Panc1 (cell line): ENCODE measurements around the gene SAT1. TPM values are rescaled to one million over a fixed set of nuclear protein-coding genes. Genes with fewer than 3 reads are reported as not detected.
A peak's percentile ranks its signal among the peaks of the same experiment; 100 is the strongest.

Experiments
- ATAC-seq: fragments of 200-7000 bp; cut with Tn5 transposase; 2 replicates; pipeline ENCODE4 v1.9.1; 2020; ENCODE audit warnings: mild to moderate bottlenecking, moderate library complexity
- BruUV-seq: library from RNA; stranded (reverse); fragments of 400-500 nt; replicated peaks from 2 replicates; lab custom pipeline; 2021; lab: Mats Ljungman, UMichigan
- CTCF ChIA-PET: fragments of 300-600 bp; sonication (Branson Sonifier 250); formaldehyde crosslinking; loops from one replicate; lab custom pipeline; 2022; ENCODE audit warnings: antibody characterized with exemption; lab: Charles Lee
- POLR2A ChIA-PET: fragments of 300-600 bp; sonication (Branson Sonifier 250); formaldehyde crosslinking; loops from one replicate; lab custom pipeline; 2022; ENCODE audit warnings: antibody characterized with exemption; lab: Charles Lee
- DNase-seq: peaks from one replicate; pipeline ENCODE4 v3.0.0-alpha.2; 2010; ENCODE audit warnings: low read depth, low spot score
- H3K27ac ChIP-seq: 2 replicates; pipeline ENCODE4 v1.5.1; 2011; ENCODE audit warnings: mild to moderate bottlenecking, low read length, inconsistent platforms
- H3K27me3 ChIP-seq: fragments of 200-500 bp; sonication (Bioruptor generic); 2 replicates; pipeline ENCODE4 v1.6.0; 2014; ENCODE audit warnings: low read length, inconsistent platforms; ENCODE audit not compliant: control insufficient read depth, insufficient read depth
- H3K36me3 ChIP-seq: fragments of 200-500 bp; sonication (Bioruptor generic); 2 replicates; pipeline ENCODE4 v1.5.1; 2014; ENCODE audit warnings: inconsistent platforms, mild to moderate bottlenecking, low read length, moderate library complexity; ENCODE audit not compliant: control insufficient read depth, insufficient read depth
- H3K4me1 ChIP-seq: 2 replicates; pipeline ENCODE4 v1.5.1; 2011; ENCODE audit warnings: inconsistent platforms, mild to moderate bottlenecking, low read length, moderate library complexity; ENCODE audit not compliant: control insufficient read depth, insufficient read depth
- H3K4me3 ChIP-seq, 2 experiments: 2 replicates each; pipeline ENCODE4 v1.5.1; 2011 to 2012; ENCODE audit warnings: low read depth in 2 of 2, low read length in 2 of 2, mild to moderate bottlenecking in 2 of 2, inconsistent platforms in 1 of 2, moderate library complexity in 1 of 2
- H3K9me3 ChIP-seq: fragments of 200-500 bp; sonication (Bioruptor generic); 2 replicates; pipeline ENCODE4 v1.5.1; 2014; ENCODE audit warnings: low read depth, mild to moderate bottlenecking, inconsistent platforms, low read length, moderate library complexity; ENCODE audit not compliant: control insufficient read depth, insufficient read depth
- POLR2AphosphoS5 ChIP-seq: IDR thresholded peaks from 2 replicates; pipeline ENCODE4 v1.6.1; 2012; ENCODE audit warnings: mild to moderate bottlenecking, low read depth, low read length, moderate library complexity
- SIN3A ChIP-seq: IDR thresholded peaks from 2 replicates; pipeline ENCODE4 v1.6.1; 2012; ENCODE audit warnings: low read depth, mild to moderate bottlenecking, low read length, moderate library complexity, borderline replicate concordance; ENCODE audit not compliant: insufficient read depth
- TCF7L2 ChIP-seq: IDR thresholded peaks from 2 replicates; pipeline ENCODE4 v1.6.1; 2011; ENCODE audit warnings: mild to moderate bottlenecking, low read depth, low read length, inconsistent platforms
- in situ Hi-C: cut with HindIII; loops from 2 replicates; pipeline ENCODE4 v1.10.0; 2016; ENCODE audit warnings: low sequenced_read_pairs, low pct_unique_long_range_greater_than_20kb
- intact Hi-C: fragments of 100-400 bp; cut with micrococcal nuclease; formaldehyde crosslinking; loops from one replicate; pipeline ENCODE4 v1.10.0; 2022; ENCODE audit not compliant: unreplicated experiment
- total RNA-seq: library from RNA; stranded (reverse); gene quantifications from one replicate; pipeline ENCODE4 v1.2.1, GENCODE V29; 2021; ENCODE audit not compliant: unreplicated experiment
- TF ChIP-seq, protein P1 (sequence below), 2 experiments: IDR thresholded peaks; 2 replicates each; pipeline ENCODE4 v1.6.1; 2011 to 2012; ENCODE audit warnings: low read depth in 2 of 2, control low read depth in 1 of 2, low read length in 1 of 2, mild to moderate bottlenecking in 1 of 2, moderate library complexity in 1 of 2; ENCODE audit not compliant: insufficient read depth in 1 of 2
- TF ChIP-seq, protein P2 (sequence below): fragments of 450-650 bp; IDR thresholded peaks from 2 replicates; pipeline ENCODE4 v1.5.1; 2017; ENCODE audit warnings: mild to moderate bottlenecking

SAT1 gene
- total RNA-seq, 1 experiment from 2014 or later = 173 TPM

DNA sequence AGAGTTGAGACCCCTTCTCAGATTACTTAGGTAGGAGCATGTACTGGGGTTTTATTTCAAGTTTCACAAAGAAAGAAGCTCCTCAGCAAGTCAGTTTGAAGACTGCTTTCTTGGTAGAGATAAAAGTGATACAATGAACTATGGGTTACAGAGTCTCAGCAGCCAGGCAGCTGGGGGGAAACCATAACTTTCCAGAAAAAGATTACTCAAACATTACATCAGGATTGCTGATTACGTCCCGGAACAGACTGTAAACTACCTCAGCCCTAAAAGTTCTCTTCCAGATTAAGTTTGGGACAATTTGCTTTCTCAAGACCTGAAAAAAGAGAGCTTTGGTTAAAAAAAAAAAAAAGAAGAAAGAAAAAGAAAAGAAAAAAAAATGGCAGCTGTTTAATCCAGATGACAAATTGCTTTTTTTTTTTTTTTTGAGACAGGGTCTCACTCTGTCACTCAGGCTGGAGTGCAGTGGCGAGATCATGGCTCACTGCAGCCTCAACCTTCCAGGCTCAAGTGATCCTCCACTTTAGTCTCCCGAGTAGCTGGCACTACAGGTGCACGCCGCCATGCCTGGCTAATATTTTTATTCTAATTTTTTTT lies 16.6 kb downstream of the SAT1 start:
- Histone ChIP-seq H3K9me3 (no peaks in the 10 kb centered on the region), H3K27ac (peak overlapping the region; percentile 59; the same call in 1 of the 2 replicates), H3K27me3 (no peaks in the 10 kb centered on the region), H3K4me1 (peaks cover 8% of the 10 kb centered on the region), H3K4me3 (no peak overlapping the region), H3K36me3 (no peaks in the 10 kb centered on the region)
- CTCF ChIA-PET = no interaction called here
- no TSS peak for BruUV-seq
- no peak for DNase-seq
- POLR2A ChIA-PET = interaction anchor here (0.5 to 0.7 kb wide), 4 partner anchors 15 to 178 kb away, joined by 3 to 7 read pairs (median 5); no protein-coding TSS in a partner anchor
- in situ Hi-C loops = no loop called here
- TF ChIP-seq, protein P1, sequence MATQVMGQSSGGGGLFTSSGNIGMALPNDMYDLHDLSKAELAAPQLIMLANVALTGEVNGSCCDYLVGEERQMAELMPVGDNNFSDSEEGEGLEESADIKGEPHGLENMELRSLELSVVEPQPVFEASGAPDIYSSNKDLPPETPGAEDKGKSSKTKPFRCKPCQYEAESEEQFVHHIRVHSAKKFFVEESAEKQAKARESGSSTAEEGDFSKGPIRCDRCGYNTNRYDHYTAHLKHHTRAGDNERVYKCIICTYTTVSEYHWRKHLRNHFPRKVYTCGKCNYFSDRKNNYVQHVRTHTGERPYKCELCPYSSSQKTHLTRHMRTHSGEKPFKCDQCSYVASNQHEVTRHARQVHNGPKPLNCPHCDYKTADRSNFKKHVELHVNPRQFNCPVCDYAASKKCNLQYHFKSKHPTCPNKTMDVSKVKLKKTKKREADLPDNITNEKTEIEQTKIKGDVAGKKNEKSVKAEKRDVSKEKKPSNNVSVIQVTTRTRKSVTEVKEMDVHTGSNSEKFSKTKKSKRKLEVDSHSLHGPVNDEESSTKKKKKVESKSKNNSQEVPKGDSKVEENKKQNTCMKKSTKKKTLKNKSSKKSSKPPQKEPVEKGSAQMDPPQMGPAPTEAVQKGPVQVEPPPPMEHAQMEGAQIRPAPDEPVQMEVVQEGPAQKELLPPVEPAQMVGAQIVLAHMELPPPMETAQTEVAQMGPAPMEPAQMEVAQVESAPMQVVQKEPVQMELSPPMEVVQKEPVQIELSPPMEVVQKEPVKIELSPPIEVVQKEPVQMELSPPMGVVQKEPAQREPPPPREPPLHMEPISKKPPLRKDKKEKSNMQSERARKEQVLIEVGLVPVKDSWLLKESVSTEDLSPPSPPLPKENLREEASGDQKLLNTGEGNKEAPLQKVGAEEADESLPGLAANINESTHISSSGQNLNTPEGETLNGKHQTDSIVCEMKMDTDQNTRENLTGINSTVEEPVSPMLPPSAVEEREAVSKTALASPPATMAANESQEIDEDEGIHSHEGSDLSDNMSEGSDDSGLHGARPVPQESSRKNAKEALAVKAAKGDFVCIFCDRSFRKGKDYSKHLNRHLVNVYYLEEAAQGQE (IDR thresholded peaks at IDR 0.05; ENCODE audit: insufficient read depth in 1 of 2, low read depth in 2 of 2, low read length in 1 of 2) = no peak
- no peak for TF ChIP-seq SIN3A
- intact Hi-C loops = no loop called here
- no peak for ATAC-seq

DNA sequence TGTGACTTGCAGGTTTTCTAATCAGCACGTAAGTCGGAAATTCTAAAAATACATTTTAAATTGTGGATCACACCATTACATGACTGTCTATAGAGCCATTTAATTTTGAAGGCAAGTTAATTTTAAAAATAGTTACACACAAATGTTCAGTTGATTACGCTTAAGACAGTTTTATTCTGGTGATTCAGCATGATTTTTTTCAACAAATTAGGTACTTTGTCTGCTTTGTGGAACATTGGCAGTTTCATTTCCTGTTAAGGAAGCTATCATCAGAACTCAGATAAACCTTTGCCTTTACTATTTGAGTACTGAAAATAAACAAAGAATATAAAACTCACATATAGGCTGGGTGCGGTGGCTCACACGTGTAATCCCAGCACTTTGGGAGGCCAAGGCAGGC lies 19.5 kb downstream of the SAT1 start:
- H3K9me3 ChIP-seq = no peaks in the 10 kb centered on the region
- in situ Hi-C loops (no loop called here), intact Hi-C loops (no loop called here)
- no peaks in the 10 kb centered on the region for H3K36me3 ChIP-seq
- no peaks in the 10 kb centered on the region for H3K27me3 ChIP-seq
- DNase-seq (no peak), ATAC-seq (no peak)
- H3K4me1 ChIP-seq = peaks cover 8% of the 10 kb centered on the region
- no peak overlapping the region for H3K4me3 ChIP-seq
- peak overlapping the region; percentile 34; the same call in 1 of the 2 replicates for H3K27ac ChIP-seq
- TF ChIP-seq TCF7L2 (no peak), POLR2AphosphoS5 (no peak), SIN3A (no peak)
- TF ChIP-seq, protein P2, sequence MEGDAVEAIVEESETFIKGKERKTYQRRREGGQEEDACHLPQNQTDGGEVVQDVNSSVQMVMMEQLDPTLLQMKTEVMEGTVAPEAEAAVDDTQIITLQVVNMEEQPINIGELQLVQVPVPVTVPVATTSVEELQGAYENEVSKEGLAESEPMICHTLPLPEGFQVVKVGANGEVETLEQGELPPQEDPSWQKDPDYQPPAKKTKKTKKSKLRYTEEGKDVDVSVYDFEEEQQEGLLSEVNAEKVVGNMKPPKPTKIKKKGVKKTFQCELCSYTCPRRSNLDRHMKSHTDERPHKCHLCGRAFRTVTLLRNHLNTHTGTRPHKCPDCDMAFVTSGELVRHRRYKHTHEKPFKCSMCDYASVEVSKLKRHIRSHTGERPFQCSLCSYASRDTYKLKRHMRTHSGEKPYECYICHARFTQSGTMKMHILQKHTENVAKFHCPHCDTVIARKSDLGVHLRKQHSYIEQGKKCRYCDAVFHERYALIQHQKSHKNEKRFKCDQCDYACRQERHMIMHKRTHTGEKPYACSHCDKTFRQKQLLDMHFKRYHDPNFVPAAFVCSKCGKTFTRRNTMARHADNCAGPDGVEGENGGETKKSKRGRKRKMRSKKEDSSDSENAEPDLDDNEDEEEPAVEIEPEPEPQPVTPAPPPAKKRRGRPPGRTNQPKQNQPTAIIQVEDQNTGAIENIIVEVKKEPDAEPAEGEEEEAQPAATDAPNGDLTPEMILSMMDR = no peak
- TF ChIP-seq, protein P1 (IDR thresholded peaks at IDR 0.05; ENCODE audit: insufficient read depth in 1 of 2, low read depth in 2 of 2, low read length in 1 of 2) = no peak
- BruUV-seq = no TSS peak
- ChIA-PET CTCF (no interaction called here), POLR2A (interaction anchor here (0.5 to 0.6 kb wide), 2 partner anchors 15 to 61 kb away, joined by 8 to 10 read pairs; no protein-coding TSS in a partner anchor)
